Body of pancreas (tissue), 4 donors: ENCODE results near the gene ELF2.

Experiments used
- CTCF ChIP-seq, 7 experiments: fragments of 450-650 bp in 4 of 7; fragments of 200-600 bp in 3 of 7; sonication (generic) in 3 of 7; IDR thresholded peaks; one replicate each; pipeline ENCODE4 v1.5.1; 2016 to 2019; ENCODE audit warnings: antibody characterized with exemption in 7 of 7
- POLR2A ChIP-seq, 3 donors: fragments of 450-650 bp; IDR thresholded peaks; one replicate each; pipeline ENCODE4 v1.6.1; 2016; ENCODE audit warnings: antibody characterized with exemption in 3 of 3, mild to moderate bottlenecking in 2 of 3

- TF ChIP-seq POLR2A (IDR thresholded peaks at IDR 0.05) = no peak
- TF ChIP-seq CTCF (IDR thresholded peaks at IDR 0.05) = no peak
Observed at GRCh38 chr4:139200102-139200501, 23.1 kb upstream of the ELF2 start.
